A673 (cell line): ENCODE data around the gene SLC32A1.

Experiments
- EZH2 ChIP-seq: fragments of 200-600 bp; sonication (generic); IDR thresholded peaks from 2 replicates; pipeline ENCODE4 v1.6.1; 2017; ENCODE audit warnings: borderline replicate concordance, low read depth, mild to moderate bottlenecking, mixed read lengths, antibody characterized with exemption, low read length; ENCODE audit not compliant: poor library complexity, severe bottlenecking
- TF ChIP-seq, protein P1 (sequence below): fragments of 300-800, 200-600 bp; sonication (generic); conservative IDR thresholded peaks from 2 replicates; pipeline ENCODE4 v1.5.1; 2017; ENCODE audit warnings: low read depth, mild to moderate bottlenecking, antibody characterized with exemption, low read length, moderate library complexity, mixed read lengths

DNA sequence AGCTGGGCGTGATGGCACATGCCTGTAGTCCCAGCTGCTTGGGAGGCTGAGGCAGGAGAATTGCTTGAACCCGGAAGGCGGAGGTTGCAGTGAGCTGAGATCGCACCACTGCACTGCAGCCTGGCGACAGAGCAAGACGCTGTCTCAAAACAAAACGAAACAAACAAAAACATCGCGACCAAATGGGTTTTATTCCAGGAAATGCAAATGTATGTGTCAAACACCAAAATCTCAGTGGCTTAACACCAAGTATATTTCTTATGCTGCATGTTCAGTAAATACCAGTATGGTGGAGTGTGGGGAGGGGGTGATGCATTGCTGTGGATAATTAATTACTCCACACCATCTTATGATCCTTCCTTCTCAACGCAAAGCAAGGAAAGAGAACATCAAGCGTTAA lies 52.1 kb downstream of the SLC32A1 start:
- TF ChIP-seq, protein P1, sequence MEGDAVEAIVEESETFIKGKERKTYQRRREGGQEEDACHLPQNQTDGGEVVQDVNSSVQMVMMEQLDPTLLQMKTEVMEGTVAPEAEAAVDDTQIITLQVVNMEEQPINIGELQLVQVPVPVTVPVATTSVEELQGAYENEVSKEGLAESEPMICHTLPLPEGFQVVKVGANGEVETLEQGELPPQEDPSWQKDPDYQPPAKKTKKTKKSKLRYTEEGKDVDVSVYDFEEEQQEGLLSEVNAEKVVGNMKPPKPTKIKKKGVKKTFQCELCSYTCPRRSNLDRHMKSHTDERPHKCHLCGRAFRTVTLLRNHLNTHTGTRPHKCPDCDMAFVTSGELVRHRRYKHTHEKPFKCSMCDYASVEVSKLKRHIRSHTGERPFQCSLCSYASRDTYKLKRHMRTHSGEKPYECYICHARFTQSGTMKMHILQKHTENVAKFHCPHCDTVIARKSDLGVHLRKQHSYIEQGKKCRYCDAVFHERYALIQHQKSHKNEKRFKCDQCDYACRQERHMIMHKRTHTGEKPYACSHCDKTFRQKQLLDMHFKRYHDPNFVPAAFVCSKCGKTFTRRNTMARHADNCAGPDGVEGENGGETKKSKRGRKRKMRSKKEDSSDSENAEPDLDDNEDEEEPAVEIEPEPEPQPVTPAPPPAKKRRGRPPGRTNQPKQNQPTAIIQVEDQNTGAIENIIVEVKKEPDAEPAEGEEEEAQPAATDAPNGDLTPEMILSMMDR, result no peak
- no peak for TF ChIP-seq EZH2
